Measurements from ENCODE around the gene CACNA2D4. TPM values are rescaled to one million over a fixed set of nuclear protein-coding genes. Genes with fewer than 3 reads are reported as not detected.

CACNA2D4 gene
- total RNA-seq, 2 donors from 2014 or later: 5.1 to 5.9 TPM

DNA sequence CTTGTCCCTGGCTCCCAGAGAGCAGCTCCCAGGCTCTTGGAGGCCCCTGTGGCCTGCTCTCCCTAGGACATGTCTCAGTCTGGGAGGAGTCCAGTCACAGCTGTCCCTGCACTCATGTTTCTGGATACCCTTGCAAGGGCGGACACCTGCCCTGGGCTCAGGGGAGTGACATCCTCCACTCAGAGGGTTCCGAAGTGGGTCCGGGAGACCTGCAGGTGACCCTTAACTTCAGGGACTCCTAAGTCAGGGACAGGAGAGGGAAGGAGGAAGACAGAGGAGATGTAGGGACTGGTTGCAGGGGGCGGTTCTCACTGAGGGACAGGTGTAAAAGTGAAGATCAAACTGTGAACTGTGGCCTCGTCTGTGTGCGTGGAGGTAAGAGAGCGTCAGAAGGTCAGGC lies 37.6 kb downstream of the CACNA2D4 start:
- DNase-seq (no peak), ATAC-seq (no peak)
- intact Hi-C loops (cut with DNase I, micrococcal nuclease): no loop called here

DNA sequence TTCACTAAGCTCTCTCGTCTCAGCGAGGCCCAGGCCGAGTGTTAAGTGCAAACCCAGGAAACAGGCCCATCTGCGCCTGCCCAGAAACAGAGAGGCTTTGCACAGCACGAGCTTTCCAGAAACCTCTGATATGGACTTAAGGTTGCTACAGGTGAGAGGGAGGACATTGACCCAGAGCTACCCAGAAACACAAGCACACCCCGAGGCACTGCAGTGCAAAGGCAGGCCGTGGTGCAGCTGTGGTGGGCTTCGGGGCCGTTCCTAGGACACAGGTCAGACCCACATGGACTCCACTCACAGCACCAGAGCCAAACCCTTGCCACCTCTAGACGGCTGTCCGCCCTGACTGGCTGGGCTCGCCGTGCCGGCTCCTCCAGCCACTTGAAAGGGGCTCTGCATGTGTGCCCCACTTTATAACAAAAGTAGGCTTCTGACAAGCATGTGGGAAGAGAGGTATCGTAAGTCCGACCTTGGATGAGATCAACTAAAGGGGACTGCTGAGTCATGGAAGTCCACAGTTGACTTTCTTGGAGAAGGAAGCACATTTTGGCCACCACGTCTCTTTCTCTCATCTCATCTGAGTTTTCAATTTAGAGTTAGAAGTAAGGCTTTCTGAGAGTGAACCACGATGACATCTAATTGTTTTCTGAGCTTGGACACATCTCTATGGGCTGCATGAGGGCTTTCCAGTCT lies 38.2 kb downstream of the CACNA2D4 start:
- ATAC-seq (no peak), DNase-seq (no peak)
- intact Hi-C loops (cut with DNase I, micrococcal nuclease): no loop called here

GRCh38 chr12:1879633-1880032 lies 38.8 kb downstream of the CACNA2D4 start:
- intact Hi-C loops (cut with DNase I, micrococcal nuclease): no loop called here
- ATAC-seq (no peak), DNase-seq (no peak)

- ATAC-seq (no peak), DNase-seq (no peak)
- intact Hi-C loops (cut with DNase I, micrococcal nuclease): no loop called here
Observed at GRCh38 chr12:1878695-1879094, 39.8 kb downstream of the CACNA2D4 start.

- intact Hi-C loops (cut with DNase I, micrococcal nuclease): no loop called here
- no peak for ATAC-seq
- DNase-seq: no peak
Observed at GRCh38 chr12:1878214-1878613, 40.2 kb downstream of the CACNA2D4 start.

DNA sequence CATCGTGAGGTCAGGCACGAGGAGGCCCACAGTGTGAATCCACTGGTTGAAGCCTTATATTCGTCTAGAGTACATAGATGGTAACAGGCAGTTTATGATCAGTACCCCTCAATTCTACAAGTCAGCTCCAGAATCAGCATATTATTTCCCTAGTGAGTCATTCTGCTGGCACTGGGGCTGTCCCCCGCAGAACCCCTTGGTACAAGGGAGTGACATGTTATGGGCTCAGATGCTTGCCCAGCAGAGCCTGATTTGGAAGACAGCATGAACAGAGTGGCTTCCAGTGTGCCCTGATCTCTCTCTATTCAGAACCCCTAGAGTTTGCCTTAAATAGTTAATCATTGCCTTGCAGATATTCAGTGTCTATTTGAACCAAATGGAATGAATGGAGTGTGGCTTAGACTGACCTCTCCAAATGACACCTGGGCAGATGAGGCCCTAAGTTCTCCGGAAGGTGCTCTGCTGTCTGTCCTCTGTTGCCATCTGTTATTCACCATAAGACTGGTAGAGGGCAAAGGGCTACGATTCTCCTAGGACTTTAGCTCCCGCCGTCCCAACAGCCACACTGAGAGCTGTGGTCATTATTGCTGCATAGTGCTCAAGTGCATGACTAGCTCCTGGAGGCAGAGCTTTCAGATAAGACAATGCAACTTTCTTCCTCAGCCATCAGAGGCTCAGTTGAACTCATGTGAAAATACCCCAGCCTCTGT lies 41.1 kb downstream of the CACNA2D4 start:
- intact Hi-C loops (cut with DNase I, micrococcal nuclease): no loop called here
- ATAC-seq (no peak), DNase-seq (no peak)

GRCh38 chr12:1876086-1876485 lies 42.4 kb downstream of the CACNA2D4 start:
- ATAC-seq: no peak
- DNase-seq: no peak
- intact Hi-C loops (cut with DNase I, micrococcal nuclease): no loop called here

DNA sequence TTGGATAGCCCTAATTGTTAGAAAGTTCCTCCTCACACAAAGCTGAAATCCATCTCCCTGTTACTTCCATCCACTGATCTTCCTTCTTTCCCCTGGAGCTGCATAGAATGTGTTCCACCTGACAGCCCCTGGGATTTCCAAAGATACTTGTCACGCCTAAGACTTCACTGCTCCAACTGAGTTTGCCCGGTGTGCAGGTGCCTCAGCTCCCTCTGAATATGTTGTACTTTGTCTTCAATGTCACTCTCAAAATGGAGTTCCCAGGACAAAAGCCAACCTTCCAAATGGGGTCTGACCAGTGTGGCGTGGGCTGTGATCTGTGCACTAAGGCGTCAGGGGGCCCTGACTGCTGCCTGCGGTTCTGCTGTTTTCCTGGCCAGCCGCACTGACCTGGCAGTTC lies 42.8 kb downstream of the CACNA2D4 start:
- DNase-seq (no peak), ATAC-seq (no peak)
- intact Hi-C loops (cut with DNase I, micrococcal nuclease): no loop called here

GRCh38 chr12:1873531-1874510 lies 44.6 kb downstream of the CACNA2D4 start:
- intact Hi-C loops (cut with DNase I, micrococcal nuclease): no loop called here
- DNase-seq (no peak), ATAC-seq (no peak)

DNA sequence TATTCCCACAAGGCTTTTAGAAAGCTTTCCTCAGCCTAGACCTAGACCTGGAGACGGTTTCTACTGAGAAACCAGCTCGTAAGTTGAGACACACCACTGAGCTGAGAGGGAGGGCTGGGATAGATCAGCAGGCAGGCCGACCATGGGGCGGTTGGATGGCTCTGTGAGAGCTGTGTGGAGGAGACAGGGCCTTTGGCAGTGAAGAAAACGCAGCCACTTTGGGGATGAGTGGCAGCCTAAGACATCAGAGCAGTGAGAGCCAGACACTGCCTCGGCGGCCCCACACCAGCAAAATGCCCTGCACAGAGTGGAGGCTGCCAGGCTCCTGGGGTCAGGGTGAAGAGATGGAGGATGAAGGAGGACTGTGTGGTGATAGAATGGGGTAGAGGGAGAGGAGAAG lies 46.0 kb downstream of the CACNA2D4 start:
- ATAC-seq: no peak
- intact Hi-C loops (cut with DNase I, micrococcal nuclease): no loop called here
- no peak for DNase-seq

DNA sequence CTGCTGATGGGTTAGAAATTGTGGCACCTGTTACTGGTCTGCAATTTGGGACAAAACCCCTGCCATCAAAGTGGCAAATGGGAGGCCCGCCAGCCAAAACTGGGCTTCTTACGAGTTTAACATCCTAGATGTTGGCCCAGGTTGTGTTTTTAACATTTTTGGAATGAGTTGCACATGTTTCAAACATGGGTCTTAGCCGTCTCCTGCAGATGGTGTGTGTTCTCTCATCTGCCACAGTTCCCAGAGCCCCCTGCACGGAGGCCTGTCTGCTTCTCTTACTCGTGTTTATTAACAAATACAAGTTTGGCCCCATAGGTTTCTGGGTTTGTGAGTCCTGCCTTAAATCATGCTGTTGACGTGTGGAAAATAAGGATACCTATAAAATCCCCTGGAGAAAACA lies 46.5 kb downstream of the CACNA2D4 start:
- no peak for ATAC-seq

GRCh38 chr12:1870998-1871917 lies 47.2 kb downstream of the CACNA2D4 start:
- ATAC-seq: no peak
- intact Hi-C loops (cut with DNase I, micrococcal nuclease): no loop called here
- no peak for DNase-seq

More for the DNA sequence above, 46.5 kb downstream of the CACNA2D4 start:
- no peak for DNase-seq
- intact Hi-C loops (cut with DNase I, micrococcal nuclease): no loop called here

DNA sequence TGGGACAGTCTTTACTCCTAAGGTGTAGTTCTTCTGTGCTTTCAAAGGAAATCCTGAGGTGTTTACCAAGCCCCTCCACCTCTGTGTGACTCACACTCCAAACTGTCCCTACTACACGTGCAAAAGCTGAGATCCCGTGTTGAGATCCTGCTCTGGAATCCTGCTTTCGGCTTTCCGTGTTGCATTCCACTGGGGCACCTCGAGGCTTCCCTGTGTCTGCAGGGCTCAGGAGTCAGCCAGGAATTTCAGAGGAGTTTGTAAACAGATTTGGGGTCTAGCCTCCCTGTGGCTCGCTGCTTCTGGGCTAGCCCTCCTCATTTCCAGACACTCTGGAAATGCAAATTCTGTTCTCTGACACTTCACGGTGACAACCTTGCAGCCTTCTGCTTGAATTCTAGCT lies 48.4 kb downstream of the CACNA2D4 start:
- intact Hi-C loops (cut with DNase I, micrococcal nuclease): no loop called here
- DNase-seq (no peak), ATAC-seq (no peak)

GRCh38 chr12:1869145-1869544 lies 49.3 kb downstream of the CACNA2D4 start:
- intact Hi-C loops (cut with DNase I, micrococcal nuclease): no loop called here
- ATAC-seq (no peak), DNase-seq (no peak)

GRCh38 chr12:1865284-1865866 lies 53.1 kb downstream of the CACNA2D4 start:
- ATAC-seq: no peak
- intact Hi-C loops (cut with DNase I, micrococcal nuclease): no loop called here
- no peak for DNase-seq

DNA sequence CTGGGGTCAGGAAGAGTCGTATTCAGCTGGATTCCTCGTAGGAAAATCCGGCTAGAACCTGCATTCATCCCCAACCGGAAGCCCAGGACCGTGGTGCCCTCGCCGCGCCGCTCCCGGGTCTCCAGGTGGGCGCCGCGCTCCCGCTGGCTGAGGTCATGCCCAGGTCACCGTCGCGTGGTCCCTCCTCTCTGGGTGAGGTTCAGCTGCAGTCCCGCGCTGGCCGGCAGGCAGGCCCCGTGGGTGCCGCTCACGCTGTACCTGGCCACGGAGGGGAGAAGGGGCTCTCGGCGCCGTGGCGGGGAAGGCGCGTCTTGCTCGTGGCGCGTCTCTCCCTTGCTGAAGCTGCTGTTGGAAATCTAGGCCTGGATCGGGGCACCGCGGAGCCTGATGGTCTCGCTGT lies 53.6 kb downstream of the CACNA2D4 start:
- ATAC-seq: no peak
- intact Hi-C loops (cut with DNase I, micrococcal nuclease): no loop called here
- DNase-seq: no peak

GRCh38 chr12:1864456-1864855 lies 54.0 kb downstream of the CACNA2D4 start:
- ATAC-seq (no peak), DNase-seq (no peak)
- intact Hi-C loops (cut with DNase I, micrococcal nuclease): no loop called here

- DNase-seq (no peak), ATAC-seq (no peak)
- intact Hi-C loops (cut with DNase I, micrococcal nuclease): no loop called here
Observed at GRCh38 chr12:1863823-1864222, 54.6 kb downstream of the CACNA2D4 start.
